ENCODE data around the gene DOK4.

GRCh38 chr16:57502048-57502775, 15.9 kb upstream of the DOK4 start:
- TF ChIP-seq, protein P1, sequence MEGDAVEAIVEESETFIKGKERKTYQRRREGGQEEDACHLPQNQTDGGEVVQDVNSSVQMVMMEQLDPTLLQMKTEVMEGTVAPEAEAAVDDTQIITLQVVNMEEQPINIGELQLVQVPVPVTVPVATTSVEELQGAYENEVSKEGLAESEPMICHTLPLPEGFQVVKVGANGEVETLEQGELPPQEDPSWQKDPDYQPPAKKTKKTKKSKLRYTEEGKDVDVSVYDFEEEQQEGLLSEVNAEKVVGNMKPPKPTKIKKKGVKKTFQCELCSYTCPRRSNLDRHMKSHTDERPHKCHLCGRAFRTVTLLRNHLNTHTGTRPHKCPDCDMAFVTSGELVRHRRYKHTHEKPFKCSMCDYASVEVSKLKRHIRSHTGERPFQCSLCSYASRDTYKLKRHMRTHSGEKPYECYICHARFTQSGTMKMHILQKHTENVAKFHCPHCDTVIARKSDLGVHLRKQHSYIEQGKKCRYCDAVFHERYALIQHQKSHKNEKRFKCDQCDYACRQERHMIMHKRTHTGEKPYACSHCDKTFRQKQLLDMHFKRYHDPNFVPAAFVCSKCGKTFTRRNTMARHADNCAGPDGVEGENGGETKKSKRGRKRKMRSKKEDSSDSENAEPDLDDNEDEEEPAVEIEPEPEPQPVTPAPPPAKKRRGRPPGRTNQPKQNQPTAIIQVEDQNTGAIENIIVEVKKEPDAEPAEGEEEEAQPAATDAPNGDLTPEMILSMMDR (IDR thresholded peaks at IDR 0.05) = no peak
- no peak for TF ChIP-seq POLR2A (IDR thresholded peaks at IDR 0.05)

Measured in heart left ventricle (tissue), 13 donors.